H7 (cell line): Measurements from ENCODE around the gene GSK3B. TPM values are rescaled to one million over a fixed set of nuclear protein-coding genes. Genes with fewer than 3 reads are reported as not detected.

Experiments
- DNase-seq: peaks from one replicate; pipeline ENCODE4 v3.0.0; 2012
- H3K27me3 ChIP-seq: 2 replicates; pipeline ENCODE4 v1.6.0; 2011; ENCODE audit warnings: mild to moderate bottlenecking, low read length; ENCODE audit not compliant: control insufficient read depth, insufficient read depth
- H3K36me3 ChIP-seq: replicated peaks from 2 replicates; pipeline ENCODE4 v1.5.1; 2011; ENCODE audit warnings: low read length; ENCODE audit not compliant: control insufficient read depth, insufficient read depth
- H3K4me3 ChIP-seq: 2 replicates; pipeline ENCODE4 v1.5.1; 2011; ENCODE audit warnings: low read depth, mild to moderate bottlenecking, control low read depth, low read length, moderate library complexity; ENCODE audit not compliant: insufficient read depth
- total RNA-seq: library from RNA; depleted of rRNA; stranded (reverse); fragments of >200 nt; shearing (Covaris generic); gene quantifications from 2 replicates; pipeline ENCODE4 v1.2.3, GENCODE V29; 2014

The GSK3B gene
- total RNA-seq, 1 experiment from 2014 or later, result 34.0 TPM

GRCh38 chr3:119934249-119934648 lies 160.0 kb downstream of the GSK3B start:
- DNase-seq, result no peak
- H3K27me3 ChIP-seq, result no peaks in the 10 kb centered on the region
- H3K36me3 ChIP-seq, result no peaks in the 10 kb centered on the region
- H3K4me3 ChIP-seq, result no peak overlapping the region

GRCh38 chr3:119933207-119933606 lies 161.0 kb downstream of the GSK3B start:
- DNase-seq, result no peak
- H3K4me3 ChIP-seq, result no peak overlapping the region

GRCh38 chr3:119930286-119930685 lies 164.0 kb downstream of the GSK3B start:
- Histone ChIP-seq H3K36me3 (no peaks in the 10 kb centered on the region), H3K4me3 (no peak overlapping the region), H3K27me3 (no peaks in the 10 kb centered on the region)
- no peak for DNase-seq

More at GRCh38 chr3:119933207-119933606, 161.0 kb downstream of the GSK3B start:
- Histone ChIP-seq H3K36me3 (no peaks in the 10 kb centered on the region), H3K27me3 (no peaks in the 10 kb centered on the region)

GRCh38 chr3:119927190-119927589 lies 167.1 kb downstream of the GSK3B start:
- Histone ChIP-seq H3K27me3 (no peaks in the 10 kb centered on the region), H3K36me3 (no peaks in the 10 kb centered on the region), H3K4me3 (no peak overlapping the region)
- no peak for DNase-seq

- no peak for DNase-seq
- H3K4me3 ChIP-seq, result no peak overlapping the region
- H3K27me3 ChIP-seq, result no peaks in the 10 kb centered on the region
- H3K36me3 ChIP-seq, result no peaks in the 10 kb centered on the region
These were observed 169.8 kb downstream of the GSK3B start for GRCh38 chr3:119924111-119925094.

GRCh38 chr3:119918992-119919933 lies 175.0 kb downstream of the GSK3B start:
- Histone ChIP-seq H3K4me3 (no peak overlapping the region), H3K27me3 (no peaks in the 10 kb centered on the region), H3K36me3 (no peaks in the 10 kb centered on the region)
- DNase-seq, result peak; percentile 2

- DNase-seq, result peak; percentile 5
- Histone ChIP-seq H3K27me3 (no peaks in the 10 kb centered on the region), H3K4me3 (no peak overlapping the region), H3K36me3 (no peaks in the 10 kb centered on the region)
These were observed 181.2 kb downstream of the GSK3B start for GRCh38 chr3:119913021-119913420.

GRCh38 chr3:119912220-119912619 lies 182.0 kb downstream of the GSK3B start:
- Histone ChIP-seq H3K4me3 (no peak overlapping the region), H3K27me3 (no peaks in the 10 kb centered on the region), H3K36me3 (no peaks in the 10 kb centered on the region)
- no peak for DNase-seq

GRCh38 chr3:119911748-119912147 lies 182.5 kb downstream of the GSK3B start:
- Histone ChIP-seq H3K36me3 (no peaks in the 10 kb centered on the region), H3K27me3 (no peaks in the 10 kb centered on the region), H3K4me3 (no peak overlapping the region)
- no peak for DNase-seq

GRCh38 chr3:119902061-119902460 lies 192.2 kb downstream of the GSK3B start:
- Histone ChIP-seq H3K4me3 (no peak overlapping the region), H3K36me3 (no peaks in the 10 kb centered on the region), H3K27me3 (no peaks in the 10 kb centered on the region)
- no peak for DNase-seq

- no peak for DNase-seq
- no peak overlapping the region for H3K4me3 ChIP-seq
- H3K27me3 ChIP-seq, result no peaks in the 10 kb centered on the region
- no peaks in the 10 kb centered on the region for H3K36me3 ChIP-seq
These were observed 193.1 kb downstream of the GSK3B start for GRCh38 chr3:119901148-119901547.

GRCh38 chr3:119899192-119899511 lies 195.1 kb downstream of the GSK3B start:
- Histone ChIP-seq H3K27me3 (no peaks in the 10 kb centered on the region), H3K36me3 (no peaks in the 10 kb centered on the region), H3K4me3 (no peak overlapping the region)
- DNase-seq, result no peak

GRCh38 chr3:119898478-119899191 lies 195.6 kb downstream of the GSK3B start:
- no peak for DNase-seq
- H3K36me3 ChIP-seq, result no peaks in the 10 kb centered on the region
- H3K4me3 ChIP-seq, result no peak overlapping the region
- H3K27me3 ChIP-seq, result no peaks in the 10 kb centered on the region

GRCh38 chr3:119894195-119894594 lies 200.1 kb downstream of the GSK3B start:
- H3K27me3 ChIP-seq, result no peaks in the 10 kb centered on the region
- H3K36me3 ChIP-seq, result no peaks in the 10 kb centered on the region
- no peak overlapping the region for H3K4me3 ChIP-seq
- no peak for DNase-seq
